ENCODE results near the gene ZRANB1.

Gene ZRANB1

DNA sequence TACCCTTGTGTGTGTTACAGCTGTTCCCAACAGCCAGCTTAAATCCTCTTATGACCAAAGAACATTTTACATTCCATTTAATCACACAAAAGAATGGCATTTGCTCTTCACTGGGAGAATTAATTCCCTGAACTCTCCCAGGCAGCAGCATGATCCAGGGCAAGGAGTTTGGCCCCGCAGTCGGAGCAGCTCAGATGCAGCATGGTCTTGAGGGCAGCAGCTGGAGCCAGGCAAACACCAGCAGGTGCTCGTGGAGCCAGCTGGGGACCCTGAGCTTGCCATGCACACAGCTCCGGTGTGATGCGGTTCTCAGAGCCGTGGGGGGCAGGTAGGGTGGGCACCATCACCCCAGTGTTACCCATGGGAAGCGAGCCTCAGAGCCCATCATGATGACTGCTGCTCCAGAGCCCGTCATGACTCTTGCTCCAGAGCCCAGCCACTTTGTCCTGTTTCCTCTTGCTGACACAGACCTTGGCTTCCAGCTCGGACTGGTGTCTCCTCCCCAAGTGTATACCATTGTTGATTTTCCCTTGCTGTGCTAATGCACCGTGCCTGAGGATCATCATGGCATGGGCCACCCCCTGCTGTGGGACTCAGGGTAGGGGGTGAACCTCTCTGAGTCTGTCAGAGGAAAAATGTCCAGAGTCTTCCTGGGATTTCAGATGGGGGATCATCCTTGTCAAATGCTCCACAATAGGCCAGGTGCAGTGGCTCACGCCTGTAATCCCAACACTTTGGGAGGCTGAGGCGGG, 75.8 kb downstream of the ZRANB1 start:
- Histone ChIP-seq H3K9me3 (ENCODE audit: insufficient read depth, low read length) (no peaks in the 10 kb centered on the region), H4K20me1 (ENCODE audit: low read depth, low read length) (no peaks in the 10 kb centered on the region), H3K9me2 (replicated peaks; ENCODE audit: insufficient read depth, low read length) (no peaks in the 10 kb centered on the region), H3K79me2 (ENCODE audit: insufficient read depth, low read length) (no peaks in the 10 kb centered on the region), H3K36me3 (ENCODE audit: low read length) (no peaks in the 10 kb centered on the region), H2AFZ (ENCODE audit: low read depth, low read length, severe bottlenecking) (no peak overlapping the region), H3K4me2 (ENCODE audit: low read depth, low read length, poor library complexity, severe bottlenecking) (no peak overlapping the region), H3K9ac (ENCODE audit: low read length) (no peak overlapping the region), H3K27me3 (ENCODE audit: low read length) (peaks cover 6% of the 10 kb centered on the region; the same call in 1 of the 2 replicates), H3K4me3 (ENCODE audit: insufficient read depth, low read length, poor library complexity, severe bottlenecking) (no peak overlapping the region), H3K27ac (ENCODE audit: low read depth, low read length) (no peak overlapping the region), H3F3A (ENCODE audit: insufficient read depth) (no peaks in the 10 kb centered on the region)
- TF ChIP-seq, protein P1, sequence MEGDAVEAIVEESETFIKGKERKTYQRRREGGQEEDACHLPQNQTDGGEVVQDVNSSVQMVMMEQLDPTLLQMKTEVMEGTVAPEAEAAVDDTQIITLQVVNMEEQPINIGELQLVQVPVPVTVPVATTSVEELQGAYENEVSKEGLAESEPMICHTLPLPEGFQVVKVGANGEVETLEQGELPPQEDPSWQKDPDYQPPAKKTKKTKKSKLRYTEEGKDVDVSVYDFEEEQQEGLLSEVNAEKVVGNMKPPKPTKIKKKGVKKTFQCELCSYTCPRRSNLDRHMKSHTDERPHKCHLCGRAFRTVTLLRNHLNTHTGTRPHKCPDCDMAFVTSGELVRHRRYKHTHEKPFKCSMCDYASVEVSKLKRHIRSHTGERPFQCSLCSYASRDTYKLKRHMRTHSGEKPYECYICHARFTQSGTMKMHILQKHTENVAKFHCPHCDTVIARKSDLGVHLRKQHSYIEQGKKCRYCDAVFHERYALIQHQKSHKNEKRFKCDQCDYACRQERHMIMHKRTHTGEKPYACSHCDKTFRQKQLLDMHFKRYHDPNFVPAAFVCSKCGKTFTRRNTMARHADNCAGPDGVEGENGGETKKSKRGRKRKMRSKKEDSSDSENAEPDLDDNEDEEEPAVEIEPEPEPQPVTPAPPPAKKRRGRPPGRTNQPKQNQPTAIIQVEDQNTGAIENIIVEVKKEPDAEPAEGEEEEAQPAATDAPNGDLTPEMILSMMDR (IDR thresholded peaks at IDR 0.05; ENCODE audit: insufficient read depth, low read length, poor library complexity, severe bottlenecking), result no peak
- TF ChIP-seq EZH2phosphoT487 (conservative IDR thresholded peaks at IDR 0.05; ENCODE audit: low read length), result no peak

DNA sequence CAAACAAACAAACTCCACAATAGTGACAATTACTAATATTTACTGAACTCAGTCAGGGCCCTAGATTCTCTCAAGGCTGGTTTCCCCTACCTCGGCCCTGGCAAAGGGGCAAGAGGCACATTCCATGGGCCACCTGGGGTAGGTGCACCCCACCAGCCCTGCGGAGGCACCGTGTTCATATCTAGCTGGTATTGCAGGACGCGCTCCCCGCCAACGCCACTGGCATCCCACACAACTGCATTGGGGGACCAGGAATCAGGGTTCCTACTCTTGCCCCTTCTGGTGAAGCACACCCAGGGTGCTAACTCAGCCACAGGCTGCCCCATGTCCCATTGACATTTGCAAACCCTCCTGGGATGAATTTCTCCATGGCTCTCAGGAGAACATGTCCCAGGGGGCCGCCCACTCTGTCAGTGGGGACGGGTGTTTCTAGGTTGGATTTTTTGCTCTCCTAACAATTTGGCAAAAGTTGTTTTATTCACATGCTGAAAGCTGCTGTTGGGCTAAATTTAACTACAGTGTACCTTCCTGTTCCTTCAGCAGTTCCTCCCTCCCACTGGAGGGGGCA, 76.7 kb downstream of the ZRANB1 start:
- H3K9ac ChIP-seq (ENCODE audit: low read length), result no peak overlapping the region

DNA sequence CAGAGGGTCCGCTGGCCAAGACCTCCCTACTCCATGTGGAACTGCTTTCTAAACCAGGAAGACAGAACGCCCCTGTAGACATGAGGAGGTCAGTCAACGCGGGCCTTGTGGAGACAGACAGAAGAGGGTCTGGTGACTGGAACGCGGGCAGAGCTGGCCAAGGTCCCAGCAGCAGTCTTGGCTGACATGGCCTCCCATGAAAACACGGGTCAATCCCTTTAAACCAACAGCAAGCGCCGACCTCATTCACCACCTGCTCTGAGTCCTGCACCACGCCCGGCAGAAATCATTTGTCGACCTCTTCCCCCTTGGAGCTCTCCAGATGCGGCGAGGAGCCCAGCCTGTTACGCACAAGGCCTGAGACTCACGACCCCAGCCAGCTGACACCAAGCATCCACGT, 78.5 kb downstream of the ZRANB1 start:
- Histone ChIP-seq H3K27me3 (ENCODE audit: low read length) (peaks cover 6% of the 10 kb centered on the region; the same call in 1 of the 2 replicates), H3K4me3 (ENCODE audit: insufficient read depth, low read length, poor library complexity, severe bottlenecking) (no peak overlapping the region), H3K4me2 (ENCODE audit: low read depth, low read length, poor library complexity, severe bottlenecking) (no peak overlapping the region), H3K9me2 (replicated peaks; ENCODE audit: insufficient read depth, low read length) (no peaks in the 10 kb centered on the region), H3K27ac (ENCODE audit: low read depth, low read length) (no peak overlapping the region), H3K9ac (ENCODE audit: low read length) (no peak overlapping the region), H3K79me2 (ENCODE audit: insufficient read depth, low read length) (no peaks in the 10 kb centered on the region), H3K36me3 (ENCODE audit: low read length) (no peaks in the 10 kb centered on the region), H4K20me1 (ENCODE audit: low read depth, low read length) (no peaks in the 10 kb centered on the region), H3K9me3 (ENCODE audit: insufficient read depth, low read length) (no peaks in the 10 kb centered on the region), H3F3A (ENCODE audit: insufficient read depth) (no peaks in the 10 kb centered on the region), H2AFZ (ENCODE audit: low read depth, low read length, severe bottlenecking) (no peak overlapping the region)
- no peak for TF ChIP-seq EZH2phosphoT487 (conservative IDR thresholded peaks at IDR 0.05; ENCODE audit: low read length)
- TF ChIP-seq, protein P1 (IDR thresholded peaks at IDR 0.05; ENCODE audit: insufficient read depth, low read length, poor library complexity, severe bottlenecking), result no peak

More for the DNA sequence above, 76.7 kb downstream of the ZRANB1 start:
- no peaks in the 10 kb centered on the region for H3K9me3 ChIP-seq (ENCODE audit: insufficient read depth, low read length)
- H3K27ac ChIP-seq (ENCODE audit: low read depth, low read length), result no peak overlapping the region
- no peaks in the 10 kb centered on the region for H4K20me1 ChIP-seq (ENCODE audit: low read depth, low read length)
- no peaks in the 10 kb centered on the region for H3F3A ChIP-seq (ENCODE audit: insufficient read depth)
- no peak overlapping the region for H3K4me3 ChIP-seq (ENCODE audit: insufficient read depth, low read length, poor library complexity, severe bottlenecking)
- TF ChIP-seq, protein P1 (IDR thresholded peaks at IDR 0.05; ENCODE audit: insufficient read depth, low read length, poor library complexity, severe bottlenecking), result no peak
- no peak for TF ChIP-seq EZH2phosphoT487 (conservative IDR thresholded peaks at IDR 0.05; ENCODE audit: low read length)
- H3K4me2 ChIP-seq (ENCODE audit: low read depth, low read length, poor library complexity, severe bottlenecking), result no peak overlapping the region
- H3K27me3 ChIP-seq (ENCODE audit: low read length), result peaks cover 6% of the 10 kb centered on the region; the same call in 1 of the 2 replicates
- H3K79me2 ChIP-seq (ENCODE audit: insufficient read depth, low read length), result no peaks in the 10 kb centered on the region
- no peaks in the 10 kb centered on the region for H3K9me2 ChIP-seq (replicated peaks; ENCODE audit: insufficient read depth, low read length)
- H3K36me3 ChIP-seq (ENCODE audit: low read length), result no peaks in the 10 kb centered on the region
- H2AFZ ChIP-seq (ENCODE audit: low read depth, low read length, severe bottlenecking), result no peak overlapping the region

Measured in SU-DHL-6 (cell line).